D721Med (cell line): Measurements from ENCODE around the gene ANGPTL3.
"Not testable (repeated sequence)": the region's sequence is repeated elsewhere in the genome, so short reads cannot be mapped to it uniquely, and the experiment has no call there.

Source experiments
- DNase-seq: peaks from one replicate; pipeline ENCODE4 v3.0.0; 2011; ENCODE audit warnings: low spot score; ENCODE audit not compliant: insufficient read length
- FAIRE-seq: peaks from 2 replicates; lab custom pipeline; 2011; peaks lifted over from hg19 to GRCh38; lab: Jason Lieb, UNC
- TF ChIP-seq, protein P1 (sequence below): IDR thresholded peaks from 2 replicates; pipeline ENCODE4 v1.5.1; 2012; ENCODE audit warnings: mild to moderate bottlenecking, control low read depth; ENCODE audit not compliant: insufficient read depth; ENCODE audit errors: missing control alignments

ANGPTL3 gene

DNA sequence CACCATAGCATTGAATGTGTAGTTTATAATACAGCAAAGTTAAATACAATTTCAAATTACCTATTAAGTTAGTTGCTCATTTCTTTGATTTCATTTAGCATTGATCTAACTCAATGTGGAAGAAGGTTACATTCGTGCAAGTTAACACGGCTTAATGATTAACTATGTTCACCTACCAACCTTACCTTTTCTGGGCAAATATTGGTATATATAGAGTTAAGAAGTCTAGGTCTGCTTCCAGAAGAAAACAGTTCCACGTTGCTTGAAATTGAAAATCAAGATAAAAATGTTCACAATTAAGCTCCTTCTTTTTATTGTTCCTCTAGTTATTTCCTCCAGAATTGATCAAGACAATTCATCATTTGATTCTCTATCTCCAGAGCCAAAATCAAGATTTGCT lies at the start of gene ANGPTL3:
ANGPTL3 (plus strand) TSS at position 240 of the 400 bp plus-strand sequence; CDS start at position 287, 47 bp downstream.
- FAIRE-seq = peak; percentile 25
- DNase-seq = no peak
- TF ChIP-seq, protein P1, sequence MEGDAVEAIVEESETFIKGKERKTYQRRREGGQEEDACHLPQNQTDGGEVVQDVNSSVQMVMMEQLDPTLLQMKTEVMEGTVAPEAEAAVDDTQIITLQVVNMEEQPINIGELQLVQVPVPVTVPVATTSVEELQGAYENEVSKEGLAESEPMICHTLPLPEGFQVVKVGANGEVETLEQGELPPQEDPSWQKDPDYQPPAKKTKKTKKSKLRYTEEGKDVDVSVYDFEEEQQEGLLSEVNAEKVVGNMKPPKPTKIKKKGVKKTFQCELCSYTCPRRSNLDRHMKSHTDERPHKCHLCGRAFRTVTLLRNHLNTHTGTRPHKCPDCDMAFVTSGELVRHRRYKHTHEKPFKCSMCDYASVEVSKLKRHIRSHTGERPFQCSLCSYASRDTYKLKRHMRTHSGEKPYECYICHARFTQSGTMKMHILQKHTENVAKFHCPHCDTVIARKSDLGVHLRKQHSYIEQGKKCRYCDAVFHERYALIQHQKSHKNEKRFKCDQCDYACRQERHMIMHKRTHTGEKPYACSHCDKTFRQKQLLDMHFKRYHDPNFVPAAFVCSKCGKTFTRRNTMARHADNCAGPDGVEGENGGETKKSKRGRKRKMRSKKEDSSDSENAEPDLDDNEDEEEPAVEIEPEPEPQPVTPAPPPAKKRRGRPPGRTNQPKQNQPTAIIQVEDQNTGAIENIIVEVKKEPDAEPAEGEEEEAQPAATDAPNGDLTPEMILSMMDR = no peak

DNA sequence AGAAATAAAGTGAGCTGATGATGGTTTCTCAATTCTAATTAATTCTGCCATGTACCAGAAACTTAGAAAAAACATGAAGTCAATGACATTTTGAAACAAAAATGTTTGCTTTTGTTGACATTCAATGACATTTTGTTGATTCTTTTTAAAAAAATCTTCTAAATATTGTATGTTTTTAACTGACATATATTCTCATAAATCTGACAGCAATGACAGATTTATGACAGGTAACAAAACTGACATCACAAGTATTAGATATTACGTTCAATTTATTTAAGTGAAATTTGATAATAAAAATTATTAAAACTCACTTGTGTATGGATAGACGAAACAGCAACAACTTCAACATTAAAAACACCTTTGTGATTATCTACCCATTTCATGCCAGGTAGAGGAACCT lies 36.0 kb upstream of the ANGPTL3 start:
- DNase-seq = no peak
- TF ChIP-seq, protein P1 = no peak
- FAIRE-seq = no peak

- DNase-seq, FAIRE-seq: not testable (repeated sequence)
Measured at GRCh38 chr1:62567182-62567581, 30.1 kb upstream of the ANGPTL3 start.

GRCh38 chr1:62567926-62568325 lies 29.4 kb upstream of the ANGPTL3 start:
- not testable (repeated sequence) for DNase-seq, FAIRE-seq

- not testable (repeated sequence) for FAIRE-seq, DNase-seq
Measured at GRCh38 chr1:62571517-62571916, 25.8 kb upstream of the ANGPTL3 start.

DNA sequence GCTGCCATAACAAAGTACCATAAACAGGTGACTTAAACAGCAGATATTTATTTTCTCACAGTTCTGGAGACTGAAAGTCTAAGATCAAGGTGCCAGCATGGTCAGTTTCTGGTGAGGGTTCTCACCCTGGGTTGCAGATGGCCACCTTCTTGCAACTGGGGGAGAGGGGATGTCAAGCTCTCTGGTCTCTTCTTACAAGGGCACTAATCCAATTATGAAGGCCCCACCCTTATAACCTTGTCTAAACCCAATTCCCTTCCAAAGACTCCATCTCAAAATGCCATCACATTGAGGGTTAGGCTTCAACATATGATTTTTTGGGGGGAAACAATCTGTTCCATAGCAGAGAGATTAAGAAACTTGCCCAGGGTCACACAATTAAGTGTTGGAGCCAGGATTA lies 24.8 kb upstream of the ANGPTL3 start:
- FAIRE-seq (no peak), DNase-seq (no peak)
- TF ChIP-seq, protein P1 = no peak

- TF ChIP-seq, protein P1 = no peak
- DNase-seq (no peak), FAIRE-seq (no peak)
Measured at GRCh38 chr1:62573675-62574074, 23.6 kb upstream of the ANGPTL3 start.

DNA sequence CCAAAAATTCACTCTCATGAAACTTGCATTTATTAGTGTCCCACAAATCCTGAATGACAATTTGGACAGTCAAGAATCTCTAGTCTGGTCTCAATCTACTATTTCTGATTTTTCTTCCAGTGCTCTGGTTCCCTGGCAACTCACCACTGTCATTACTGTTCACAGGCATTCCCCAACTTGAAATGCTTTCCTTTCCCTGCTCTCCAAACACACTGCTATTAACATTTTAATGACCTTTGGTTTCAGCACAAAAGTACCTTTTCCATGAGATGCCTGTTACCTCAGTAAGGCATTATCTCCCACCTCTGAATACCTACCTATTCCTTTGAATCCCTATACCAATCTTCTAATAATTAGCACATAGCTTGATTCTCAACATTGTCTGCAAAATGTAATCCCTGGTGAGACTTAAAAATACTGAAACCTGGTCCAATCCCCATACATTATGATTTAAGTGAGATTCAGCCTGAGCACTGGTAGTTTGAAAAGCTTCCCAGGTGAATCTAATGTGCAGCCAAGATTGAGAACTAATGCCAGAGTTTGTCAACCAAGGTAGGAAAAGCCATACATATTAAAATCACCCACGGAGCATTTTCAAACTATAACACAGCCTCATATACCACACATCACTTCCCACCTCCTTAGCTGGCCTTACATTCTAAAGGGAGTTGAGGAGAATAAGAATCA lies 11.7 kb upstream of the ANGPTL3 start:
- TF ChIP-seq, protein P1 = no peak
- DNase-seq (no peak), FAIRE-seq (no peak)

- TF ChIP-seq, protein P1 = no peak
- DNase-seq (no peak), FAIRE-seq (no peak)
Measured at GRCh38 chr1:62588000-62588399, 9.3 kb upstream of the ANGPTL3 start.
